WTC11 (cell line): Measurements from ENCODE around the gene TTC38. TPM values are rescaled to one million over a fixed set of nuclear protein-coding genes. Genes with fewer than 3 reads are reported as not detected.

Experiments
- ATF1 ChIP-seq: sonication (generic); formaldehyde crosslinking; IDR thresholded peaks from 2 replicates; pipeline ENCODE4 v1.8.1; 2023; ENCODE audit warnings: mild to moderate bottlenecking, moderate library complexity, missing genetic modification reagents
- CREB1 ChIP-seq: sonication (generic); formaldehyde crosslinking; IDR thresholded peaks from 2 replicates; pipeline ENCODE4 v1.8.0; 2023; ENCODE audit warnings: mild to moderate bottlenecking, missing genetic modification reagents
- ELF4 ChIP-seq: sonication (generic); formaldehyde crosslinking; IDR thresholded peaks from 2 replicates; pipeline ENCODE4 v1.8.1; 2022; ENCODE audit warnings: low read depth, mild to moderate bottlenecking, moderate library complexity, missing genetic modification reagents
- EMX1 ChIP-seq: fragments of 250-450 bp; sonication (Bioruptor Pico); IDR thresholded peaks from 2 replicates; pipeline ENCODE4 v1.8.0; 2021; ENCODE audit warnings: mild to moderate bottlenecking
- ESRRA ChIP-seq: sonication (generic); formaldehyde crosslinking; IDR thresholded peaks from 2 replicates; pipeline ENCODE4 v1.8.1; 2022; ENCODE audit warnings: mild to moderate bottlenecking, missing genetic modification reagents, borderline replicate concordance
- GABPB1 ChIP-seq: sonication (generic); formaldehyde crosslinking; IDR thresholded peaks from 2 replicates; pipeline ENCODE4 v1.8.1; 2023; ENCODE audit warnings: mild to moderate bottlenecking, missing genetic modification reagents
- NR1H2 ChIP-seq: sonication (generic); formaldehyde crosslinking; IDR thresholded peaks from 2 replicates; pipeline ENCODE4 v1.9.0; 2021; ENCODE audit warnings: mild to moderate bottlenecking, moderate library complexity, missing genetic modification reagents
- SMAD4 ChIP-seq: sonication (generic); formaldehyde crosslinking; IDR thresholded peaks from 2 replicates; pipeline ENCODE4 v1.8.0; 2022; ENCODE audit warnings: mild to moderate bottlenecking, missing genetic modification reagents
- ZNF138 ChIP-seq: sonication (generic); formaldehyde crosslinking; conservative IDR thresholded peaks from 2 replicates; pipeline ENCODE4 v1.8.1; 2022; ENCODE audit warnings: mild to moderate bottlenecking, moderate library complexity, missing genetic modification reagents
- ZNF219 ChIP-seq: sonication (generic); formaldehyde crosslinking; IDR thresholded peaks from 2 replicates; pipeline ENCODE4 v1.8.0; 2023; ENCODE audit warnings: missing genetic modification reagents, mild to moderate bottlenecking, borderline replicate concordance
- ZNF416 ChIP-seq: fragments of 250-450 bp; sonication (Bioruptor Pico); IDR thresholded peaks from 2 replicates; pipeline ENCODE4 v1.9.0; 2021; ENCODE audit warnings: mild to moderate bottlenecking, inconsistent platforms
- ZNF671 ChIP-seq: fragments of 250-450 bp; sonication (Bioruptor Pico); IDR thresholded peaks from 2 replicates; pipeline ENCODE4 v1.8.0; 2021; ENCODE audit warnings: mild to moderate bottlenecking
- total RNA-seq: library from RNA; stranded (reverse); gene quantifications from 3 replicates; pipeline ENCODE4 v1.2.3, GENCODE V29; 2021
- TF ChIP-seq, protein P1 (sequence below): sonication (generic); formaldehyde crosslinking; IDR thresholded peaks from 2 replicates; pipeline ENCODE4 v1.8.0; 2023; ENCODE audit warnings: missing genetic modification reagents, mild to moderate bottlenecking, borderline replicate concordance
- TF ChIP-seq, protein P2 (sequence below): sonication (generic); formaldehyde crosslinking; IDR thresholded peaks from 2 replicates; pipeline ENCODE4 v1.8.0; 2023; ENCODE audit warnings: missing genetic modification reagents
- TF ChIP-seq, protein P3 (sequence below): sonication (generic); formaldehyde crosslinking; conservative IDR thresholded peaks from 2 replicates; pipeline ENCODE4 v1.8.1; 2023; ENCODE audit warnings: mild to moderate bottlenecking, low read depth, missing genetic modification reagents, moderate library complexity
- TF ChIP-seq, protein P4 (sequence below): fragments of 250-450 bp; sonication (Bioruptor Pico); IDR thresholded peaks from 2 replicates; pipeline ENCODE4 v1.9.0; 2021; ENCODE audit warnings: mild to moderate bottlenecking
- TF ChIP-seq, protein P5 (sequence below): sonication (generic); formaldehyde crosslinking; IDR thresholded peaks from 2 replicates; pipeline ENCODE4 v1.8.1; 2023; ENCODE audit warnings: mild to moderate bottlenecking, missing genetic modification reagents, moderate library complexity
- TF ChIP-seq, protein P6 (sequence below): fragments of 200-600 bp; IDR thresholded peaks from 2 replicates; pipeline ENCODE4 v1.8.0; 2022; ENCODE audit warnings: antibody characterized with exemption
- TF ChIP-seq, protein P7 (sequence below): sonication (generic); formaldehyde crosslinking; IDR thresholded peaks from 2 replicates; pipeline ENCODE4 v1.8.1; 2023; ENCODE audit warnings: mild to moderate bottlenecking, missing genetic modification reagents
- TF ChIP-seq, protein P8 (sequence below): sonication (generic); formaldehyde crosslinking; IDR thresholded peaks from 2 replicates; pipeline ENCODE4 v1.8.0; 2022; ENCODE audit warnings: mild to moderate bottlenecking, missing genetic modification reagents
- TF ChIP-seq, protein P9 (sequence below): fragments of 250-450 bp; sonication (Bioruptor Pico); IDR thresholded peaks from 2 replicates; pipeline ENCODE4 v1.8.0; 2021; ENCODE audit warnings: mild to moderate bottlenecking

The TTC38 gene
- total RNA-seq, 1 experiment from 2014 or later: 20.7 TPM

DNA sequence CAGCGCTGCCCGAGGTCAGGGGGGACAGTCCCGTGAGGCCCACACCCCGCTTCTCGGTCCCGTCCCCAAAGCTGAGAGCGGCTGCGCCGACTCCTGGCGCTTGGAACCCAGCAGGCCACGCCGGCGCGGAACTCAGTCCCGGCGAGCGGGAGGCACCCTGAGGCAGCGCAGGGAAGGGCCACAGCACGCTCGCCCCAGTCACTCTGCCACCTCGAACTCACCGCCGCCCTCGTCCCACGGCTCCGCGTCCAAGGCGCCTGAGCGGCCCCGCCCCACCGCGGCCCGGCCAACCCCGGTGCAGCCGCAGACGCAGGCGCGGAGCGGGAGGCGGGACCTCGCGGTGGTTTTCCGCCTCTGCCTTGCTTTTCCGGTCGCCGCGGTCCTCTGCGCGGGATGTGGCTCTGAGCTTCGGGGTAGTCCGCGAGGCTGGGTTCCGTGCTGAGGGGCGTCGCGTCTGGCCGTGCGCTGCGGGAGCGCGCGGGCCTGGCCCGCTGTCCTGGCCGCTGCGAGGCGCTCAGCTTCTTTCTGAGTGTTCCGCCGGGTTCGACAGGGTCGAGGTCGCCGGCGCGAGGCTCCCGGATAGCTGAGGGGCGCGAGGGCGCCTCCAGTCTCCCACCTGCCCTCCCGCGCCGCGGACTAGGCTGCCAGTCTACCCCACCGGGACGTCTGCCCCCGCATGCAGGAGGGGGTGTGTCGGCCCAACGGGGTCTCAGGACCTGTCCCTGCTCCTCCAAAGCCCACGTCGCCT, 17.6 kb upstream of the TTC38 start, which contains the start of gene CDPF1 (continued):
- TF ChIP-seq, protein P1, sequence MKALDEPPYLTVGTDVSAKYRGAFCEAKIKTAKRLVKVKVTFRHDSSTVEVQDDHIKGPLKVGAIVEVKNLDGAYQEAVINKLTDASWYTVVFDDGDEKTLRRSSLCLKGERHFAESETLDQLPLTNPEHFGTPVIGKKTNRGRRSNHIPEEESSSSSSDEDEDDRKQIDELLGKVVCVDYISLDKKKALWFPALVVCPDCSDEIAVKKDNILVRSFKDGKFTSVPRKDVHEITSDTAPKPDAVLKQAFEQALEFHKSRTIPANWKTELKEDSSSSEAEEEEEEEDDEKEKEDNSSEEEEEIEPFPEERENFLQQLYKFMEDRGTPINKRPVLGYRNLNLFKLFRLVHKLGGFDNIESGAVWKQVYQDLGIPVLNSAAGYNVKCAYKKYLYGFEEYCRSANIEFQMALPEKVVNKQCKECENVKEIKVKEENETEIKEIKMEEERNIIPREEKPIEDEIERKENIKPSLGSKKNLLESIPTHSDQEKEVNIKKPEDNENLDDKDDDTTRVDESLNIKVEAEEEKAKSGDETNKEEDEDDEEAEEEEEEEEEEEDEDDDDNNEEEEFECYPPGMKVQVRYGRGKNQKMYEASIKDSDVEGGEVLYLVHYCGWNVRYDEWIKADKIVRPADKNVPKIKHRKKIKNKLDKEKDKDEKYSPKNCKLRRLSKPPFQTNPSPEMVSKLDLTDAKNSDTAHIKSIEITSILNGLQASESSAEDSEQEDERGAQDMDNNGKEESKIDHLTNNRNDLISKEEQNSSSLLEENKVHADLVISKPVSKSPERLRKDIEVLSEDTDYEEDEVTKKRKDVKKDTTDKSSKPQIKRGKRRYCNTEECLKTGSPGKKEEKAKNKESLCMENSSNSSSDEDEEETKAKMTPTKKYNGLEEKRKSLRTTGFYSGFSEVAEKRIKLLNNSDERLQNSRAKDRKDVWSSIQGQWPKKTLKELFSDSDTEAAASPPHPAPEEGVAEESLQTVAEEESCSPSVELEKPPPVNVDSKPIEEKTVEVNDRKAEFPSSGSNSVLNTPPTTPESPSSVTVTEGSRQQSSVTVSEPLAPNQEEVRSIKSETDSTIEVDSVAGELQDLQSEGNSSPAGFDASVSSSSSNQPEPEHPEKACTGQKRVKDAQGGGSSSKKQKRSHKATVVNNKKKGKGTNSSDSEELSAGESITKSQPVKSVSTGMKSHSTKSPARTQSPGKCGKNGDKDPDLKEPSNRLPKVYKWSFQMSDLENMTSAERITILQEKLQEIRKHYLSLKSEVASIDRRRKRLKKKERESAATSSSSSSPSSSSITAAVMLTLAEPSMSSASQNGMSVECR (CRISPR knock-in tag): peak; percentile 97
- TF ChIP-seq ZNF671 (CRISPR knock-in tag) (no peak), EMX1 (CRISPR knock-in tag) (no peak), ZNF138 (CRISPR knock-in tag) (peak; percentile 82; the same call in 1 of the 2 replicates), ZNF219 (CRISPR knock-in tag) (peak; percentile 95), ESRRA (peak; percentile 90), GABPB1 (CRISPR knock-in tag) (peak; percentile 71), SMAD4 (CRISPR knock-in tag) (peak; percentile 89; the same call in 1 of the 2 replicates), ZNF416 (no peak), ELF4 (CRISPR knock-in tag) (peak; percentile 97), CREB1 (CRISPR knock-in tag) (no peak; the same call in 1 of the 2 replicates), ATF1 (CRISPR knock-in tag) (no peak; the same call in 1 of the 2 replicates), NR1H2 (no peak)
- TF ChIP-seq, protein P2, sequence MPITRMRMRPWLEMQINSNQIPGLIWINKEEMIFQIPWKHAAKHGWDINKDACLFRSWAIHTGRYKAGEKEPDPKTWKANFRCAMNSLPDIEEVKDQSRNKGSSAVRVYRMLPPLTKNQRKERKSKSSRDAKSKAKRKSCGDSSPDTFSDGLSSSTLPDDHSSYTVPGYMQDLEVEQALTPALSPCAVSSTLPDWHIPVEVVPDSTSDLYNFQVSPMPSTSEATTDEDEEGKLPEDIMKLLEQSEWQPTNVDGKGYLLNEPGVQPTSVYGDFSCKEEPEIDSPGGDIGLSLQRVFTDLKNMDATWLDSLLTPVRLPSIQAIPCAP (CRISPR knock-in tag): peak; percentile 77; the same call in 1 of the 2 replicates
- TF ChIP-seq, protein P3, sequence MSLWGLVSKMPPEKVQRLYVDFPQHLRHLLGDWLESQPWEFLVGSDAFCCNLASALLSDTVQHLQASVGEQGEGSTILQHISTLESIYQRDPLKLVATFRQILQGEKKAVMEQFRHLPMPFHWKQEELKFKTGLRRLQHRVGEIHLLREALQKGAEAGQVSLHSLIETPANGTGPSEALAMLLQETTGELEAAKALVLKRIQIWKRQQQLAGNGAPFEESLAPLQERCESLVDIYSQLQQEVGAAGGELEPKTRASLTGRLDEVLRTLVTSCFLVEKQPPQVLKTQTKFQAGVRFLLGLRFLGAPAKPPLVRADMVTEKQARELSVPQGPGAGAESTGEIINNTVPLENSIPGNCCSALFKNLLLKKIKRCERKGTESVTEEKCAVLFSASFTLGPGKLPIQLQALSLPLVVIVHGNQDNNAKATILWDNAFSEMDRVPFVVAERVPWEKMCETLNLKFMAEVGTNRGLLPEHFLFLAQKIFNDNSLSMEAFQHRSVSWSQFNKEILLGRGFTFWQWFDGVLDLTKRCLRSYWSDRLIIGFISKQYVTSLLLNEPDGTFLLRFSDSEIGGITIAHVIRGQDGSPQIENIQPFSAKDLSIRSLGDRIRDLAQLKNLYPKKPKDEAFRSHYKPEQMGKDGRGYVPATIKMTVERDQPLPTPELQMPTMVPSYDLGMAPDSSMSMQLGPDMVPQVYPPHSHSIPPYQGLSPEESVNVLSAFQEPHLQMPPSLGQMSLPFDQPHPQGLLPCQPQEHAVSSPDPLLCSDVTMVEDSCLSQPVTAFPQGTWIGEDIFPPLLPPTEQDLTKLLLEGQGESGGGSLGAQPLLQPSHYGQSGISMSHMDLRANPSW: 0 out of 2 replicates have a peak, but pooled peaks have one; percentile 27
- TF ChIP-seq, protein P4, sequence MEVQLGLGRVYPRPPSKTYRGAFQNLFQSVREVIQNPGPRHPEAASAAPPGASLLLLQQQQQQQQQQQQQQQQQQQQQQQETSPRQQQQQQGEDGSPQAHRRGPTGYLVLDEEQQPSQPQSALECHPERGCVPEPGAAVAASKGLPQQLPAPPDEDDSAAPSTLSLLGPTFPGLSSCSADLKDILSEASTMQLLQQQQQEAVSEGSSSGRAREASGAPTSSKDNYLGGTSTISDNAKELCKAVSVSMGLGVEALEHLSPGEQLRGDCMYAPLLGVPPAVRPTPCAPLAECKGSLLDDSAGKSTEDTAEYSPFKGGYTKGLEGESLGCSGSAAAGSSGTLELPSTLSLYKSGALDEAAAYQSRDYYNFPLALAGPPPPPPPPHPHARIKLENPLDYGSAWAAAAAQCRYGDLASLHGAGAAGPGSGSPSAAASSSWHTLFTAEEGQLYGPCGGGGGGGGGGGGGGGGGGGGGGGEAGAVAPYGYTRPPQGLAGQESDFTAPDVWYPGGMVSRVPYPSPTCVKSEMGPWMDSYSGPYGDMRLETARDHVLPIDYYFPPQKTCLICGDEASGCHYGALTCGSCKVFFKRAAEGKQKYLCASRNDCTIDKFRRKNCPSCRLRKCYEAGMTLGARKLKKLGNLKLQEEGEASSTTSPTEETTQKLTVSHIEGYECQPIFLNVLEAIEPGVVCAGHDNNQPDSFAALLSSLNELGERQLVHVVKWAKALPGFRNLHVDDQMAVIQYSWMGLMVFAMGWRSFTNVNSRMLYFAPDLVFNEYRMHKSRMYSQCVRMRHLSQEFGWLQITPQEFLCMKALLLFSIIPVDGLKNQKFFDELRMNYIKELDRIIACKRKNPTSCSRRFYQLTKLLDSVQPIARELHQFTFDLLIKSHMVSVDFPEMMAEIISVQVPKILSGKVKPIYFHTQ (CRISPR knock-in tag): no peak
- TF ChIP-seq, protein P5, sequence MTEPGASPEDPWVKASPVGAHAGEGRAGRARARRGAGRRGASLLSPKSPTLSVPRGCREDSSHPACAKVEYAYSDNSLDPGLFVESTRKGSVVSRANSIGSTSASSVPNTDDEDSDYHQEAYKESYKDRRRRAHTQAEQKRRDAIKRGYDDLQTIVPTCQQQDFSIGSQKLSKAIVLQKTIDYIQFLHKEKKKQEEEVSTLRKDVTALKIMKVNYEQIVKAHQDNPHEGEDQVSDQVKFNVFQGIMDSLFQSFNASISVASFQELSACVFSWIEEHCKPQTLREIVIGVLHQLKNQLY (CRISPR knock-in tag): peak; percentile 75; the same call in 1 of the 2 replicates
- TF ChIP-seq, protein P6, sequence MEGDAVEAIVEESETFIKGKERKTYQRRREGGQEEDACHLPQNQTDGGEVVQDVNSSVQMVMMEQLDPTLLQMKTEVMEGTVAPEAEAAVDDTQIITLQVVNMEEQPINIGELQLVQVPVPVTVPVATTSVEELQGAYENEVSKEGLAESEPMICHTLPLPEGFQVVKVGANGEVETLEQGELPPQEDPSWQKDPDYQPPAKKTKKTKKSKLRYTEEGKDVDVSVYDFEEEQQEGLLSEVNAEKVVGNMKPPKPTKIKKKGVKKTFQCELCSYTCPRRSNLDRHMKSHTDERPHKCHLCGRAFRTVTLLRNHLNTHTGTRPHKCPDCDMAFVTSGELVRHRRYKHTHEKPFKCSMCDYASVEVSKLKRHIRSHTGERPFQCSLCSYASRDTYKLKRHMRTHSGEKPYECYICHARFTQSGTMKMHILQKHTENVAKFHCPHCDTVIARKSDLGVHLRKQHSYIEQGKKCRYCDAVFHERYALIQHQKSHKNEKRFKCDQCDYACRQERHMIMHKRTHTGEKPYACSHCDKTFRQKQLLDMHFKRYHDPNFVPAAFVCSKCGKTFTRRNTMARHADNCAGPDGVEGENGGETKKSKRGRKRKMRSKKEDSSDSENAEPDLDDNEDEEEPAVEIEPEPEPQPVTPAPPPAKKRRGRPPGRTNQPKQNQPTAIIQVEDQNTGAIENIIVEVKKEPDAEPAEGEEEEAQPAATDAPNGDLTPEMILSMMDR: no peak
- TF ChIP-seq, protein P7, sequence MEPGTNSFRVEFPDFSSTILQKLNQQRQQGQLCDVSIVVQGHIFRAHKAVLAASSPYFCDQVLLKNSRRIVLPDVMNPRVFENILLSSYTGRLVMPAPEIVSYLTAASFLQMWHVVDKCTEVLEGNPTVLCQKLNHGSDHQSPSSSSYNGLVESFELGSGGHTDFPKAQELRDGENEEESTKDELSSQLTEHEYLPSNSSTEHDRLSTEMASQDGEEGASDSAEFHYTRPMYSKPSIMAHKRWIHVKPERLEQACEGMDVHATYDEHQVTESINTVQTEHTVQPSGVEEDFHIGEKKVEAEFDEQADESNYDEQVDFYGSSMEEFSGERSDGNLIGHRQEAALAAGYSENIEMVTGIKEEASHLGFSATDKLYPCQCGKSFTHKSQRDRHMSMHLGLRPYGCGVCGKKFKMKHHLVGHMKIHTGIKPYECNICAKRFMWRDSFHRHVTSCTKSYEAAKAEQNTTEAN: peak; percentile 90
- TF ChIP-seq, protein P8, sequence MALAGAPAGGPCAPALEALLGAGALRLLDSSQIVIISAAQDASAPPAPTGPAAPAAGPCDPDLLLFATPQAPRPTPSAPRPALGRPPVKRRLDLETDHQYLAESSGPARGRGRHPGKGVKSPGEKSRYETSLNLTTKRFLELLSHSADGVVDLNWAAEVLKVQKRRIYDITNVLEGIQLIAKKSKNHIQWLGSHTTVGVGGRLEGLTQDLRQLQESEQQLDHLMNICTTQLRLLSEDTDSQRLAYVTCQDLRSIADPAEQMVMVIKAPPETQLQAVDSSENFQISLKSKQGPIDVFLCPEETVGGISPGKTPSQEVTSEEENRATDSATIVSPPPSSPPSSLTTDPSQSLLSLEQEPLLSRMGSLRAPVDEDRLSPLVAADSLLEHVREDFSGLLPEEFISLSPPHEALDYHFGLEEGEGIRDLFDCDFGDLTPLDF (CRISPR knock-in tag): no peak; the same call in none of the 2 replicates
- TF ChIP-seq, protein P9, sequence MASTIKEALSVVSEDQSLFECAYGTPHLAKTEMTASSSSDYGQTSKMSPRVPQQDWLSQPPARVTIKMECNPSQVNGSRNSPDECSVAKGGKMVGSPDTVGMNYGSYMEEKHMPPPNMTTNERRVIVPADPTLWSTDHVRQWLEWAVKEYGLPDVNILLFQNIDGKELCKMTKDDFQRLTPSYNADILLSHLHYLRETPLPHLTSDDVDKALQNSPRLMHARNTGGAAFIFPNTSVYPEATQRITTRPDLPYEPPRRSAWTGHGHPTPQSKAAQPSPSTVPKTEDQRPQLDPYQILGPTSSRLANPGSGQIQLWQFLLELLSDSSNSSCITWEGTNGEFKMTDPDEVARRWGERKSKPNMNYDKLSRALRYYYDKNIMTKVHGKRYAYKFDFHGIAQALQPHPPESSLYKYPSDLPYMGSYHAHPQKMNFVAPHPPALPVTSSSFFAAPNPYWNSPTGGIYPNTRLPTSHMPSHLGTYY (CRISPR knock-in tag): no peak
